NCI-H1436 treated with DMSO at 0.1 percent for 48 hours (cell line): ENCODE measurements around the gene VPS26C.

Source experiments
- DNase-seq: peaks from one replicate; lab custom pipeline; 2025; lab: John Stamatoyannopoulos, UW

Gene VPS26C

GRCh38 chr21:37200641-37201480 lies 66.3 kb downstream of the VPS26C start:
- no peak for DNase-seq

GRCh38 chr21:37199057-37199924 lies 67.8 kb downstream of the VPS26C start:
- no peak for DNase-seq

GRCh38 chr21:37197746-37198145 lies 69.4 kb downstream of the VPS26C start:
- no peak for DNase-seq

GRCh38 chr21:37196847-37197246 lies 70.3 kb downstream of the VPS26C start:
- DNase-seq: no peak

GRCh38 chr21:37195610-37196009 lies 71.5 kb downstream of the VPS26C start:
- no peak for DNase-seq

- DNase-seq: no peak
Observed at GRCh38 chr21:37195059-37195458, 72.1 kb downstream of the VPS26C start.

GRCh38 chr21:37193676-37194075 lies 73.5 kb downstream of the VPS26C start:
- no peak for DNase-seq

- no peak for DNase-seq
Observed at GRCh38 chr21:37193006-37193405, 74.1 kb downstream of the VPS26C start.

GRCh38 chr21:37192019-37192418 lies 75.1 kb downstream of the VPS26C start:
- DNase-seq: no peak

- no peak for DNase-seq
Observed at GRCh38 chr21:37188825-37189224, 78.3 kb downstream of the VPS26C start.

GRCh38 chr21:37186983-37187382 lies 80.2 kb downstream of the VPS26C start:
- no peak for DNase-seq

GRCh38 chr21:37184784-37185593 lies 82.1 kb downstream of the VPS26C start:
- DNase-seq: no peak

GRCh38 chr21:37183749-37184148 lies 83.4 kb downstream of the VPS26C start:
- no peak for DNase-seq

- no peak for DNase-seq
Observed at GRCh38 chr21:37182222-37182621, 84.9 kb downstream of the VPS26C start.

- no peak for DNase-seq
Observed at GRCh38 chr21:37181059-37181458, 86.1 kb downstream of the VPS26C start.

- DNase-seq: no peak
Observed at GRCh38 chr21:37176716-37177115, 90.4 kb downstream of the VPS26C start.
